IgD-negative memory B cell (primary cell): ENCODE results near the gene UGT1A1. TPM values are rescaled to one million over a fixed set of nuclear protein-coding genes. Genes with fewer than 3 reads are reported as not detected.
"Not testable (repeated sequence)": the region's sequence is repeated elsewhere in the genome, so short reads cannot be mapped to it uniquely, and the experiment has no call there.

Source experiments
- H3K27ac Mint-ChIP-seq, 3 donors: one replicate each; pipeline ENCODE4 v1.8.0; 2020 to 2022; ENCODE audit warnings: mild to moderate bottlenecking in 3 of 3, mixed read lengths in 3 of 3, moderate library complexity in 1 of 3
- H3K27me3 Mint-ChIP-seq: one replicate; pipeline ENCODE4 v1.8.0; 2021; ENCODE audit warnings: mixed read lengths
- H3K36me3 Mint-ChIP-seq: one replicate; pipeline ENCODE4 v1.8.0; 2020; ENCODE audit warnings: mild to moderate bottlenecking, mixed read lengths
- H3K4me1 Mint-ChIP-seq, 3 donors: one replicate each; pipeline ENCODE4 v1.8.0; 2020 to 2022; ENCODE audit warnings: mixed read lengths in 3 of 3, mild to moderate bottlenecking in 1 of 3
- H3K4me3 Mint-ChIP-seq, 4 donors: one replicate each; pipeline ENCODE4 v1.8.0; 2020 to 2022; ENCODE audit warnings: mild to moderate bottlenecking in 4 of 4, mixed read lengths in 4 of 4, moderate library complexity in 3 of 4
- H3K9me3 Mint-ChIP-seq, 3 donors: one replicate each; pipeline ENCODE4 v1.8.0; 2020 to 2021; ENCODE audit warnings: mixed read lengths in 3 of 3, mild to moderate bottlenecking in 1 of 3
- polyA plus RNA-seq: library from polyadenylated mRNA; unstranded; fragments of 300-500 nt; fragmentation: Illumina TruSeq; gene quantifications from one replicate; pipeline ENCODE4 v1.2.3, GENCODE V29; 2021

Gene UGT1A1
- not detected for polyA plus RNA-seq

DNA sequence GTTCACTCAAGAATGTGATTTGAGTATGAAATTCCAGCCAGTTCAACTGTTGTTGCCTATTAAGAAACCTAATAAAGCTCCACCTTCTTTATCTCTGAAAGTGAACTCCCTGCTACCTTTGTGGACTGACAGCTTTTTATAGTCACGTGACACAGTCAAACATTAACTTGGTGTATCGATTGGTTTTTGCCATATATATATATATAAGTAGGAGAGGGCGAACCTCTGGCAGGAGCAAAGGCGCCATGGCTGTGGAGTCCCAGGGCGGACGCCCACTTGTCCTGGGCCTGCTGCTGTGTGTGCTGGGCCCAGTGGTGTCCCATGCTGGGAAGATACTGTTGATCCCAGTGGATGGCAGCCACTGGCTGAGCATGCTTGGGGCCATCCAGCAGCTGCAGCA is at the start of gene UGT1A1:
TSS of gene UGT1A1 (plus strand) at position 228 of the 400 bp plus-strand sequence. CDS start at position 246, 18 bp downstream.
- peaks cover 2% of the 10 kb centered on the region for H3K36me3 Mint-ChIP-seq
- peaks cover 8% of the 10 kb centered on the region for H3K27me3 Mint-ChIP-seq
- peaks cover 0 to under 1% (median 0%) of the 10 kb centered on the region in 3 donors for H3K9me3 Mint-ChIP-seq
- no peaks in the 10 kb centered on the region for H3K4me1 Mint-ChIP-seq
- no peak within 1 kb of the TSS for H3K4me3 Mint-ChIP-seq
- H3K27ac Mint-ChIP-seq: no peak within 1 kb of the TSS

DNA sequence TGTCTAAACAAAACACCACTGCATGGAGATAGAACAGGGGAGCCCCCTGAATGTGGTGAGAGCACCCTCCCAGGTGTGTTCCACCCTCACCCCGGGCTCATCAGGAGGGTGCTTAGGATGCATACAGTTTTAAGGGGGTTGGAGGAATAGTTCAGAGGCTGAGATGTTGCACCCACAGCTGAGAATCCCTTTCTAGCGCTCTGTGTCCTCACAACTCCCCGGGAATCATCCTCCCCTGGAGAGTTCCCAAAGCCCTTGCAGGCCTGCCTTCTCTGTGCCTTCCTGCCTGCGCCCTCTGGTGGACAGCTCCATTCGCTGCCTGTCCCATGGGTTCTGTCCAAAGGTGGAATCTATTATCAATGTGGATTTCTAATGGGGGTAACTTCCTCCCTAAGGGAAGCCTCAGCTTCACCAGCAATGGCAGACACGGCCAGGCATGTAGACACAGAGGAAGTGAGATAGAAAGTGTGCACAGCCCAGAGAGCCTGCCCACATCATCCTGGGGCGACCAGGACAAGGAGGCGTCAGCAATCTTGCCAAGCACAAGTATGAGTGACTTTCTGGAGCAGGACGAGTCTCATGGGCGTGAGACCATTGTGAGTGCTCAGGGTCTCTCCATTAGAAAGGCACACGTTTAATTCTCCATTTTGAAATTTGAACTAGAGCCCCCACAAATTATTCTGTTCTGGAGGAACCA is 48.6 kb upstream of the UGT1A1 start:
- Mint-ChIP-seq H3K27me3 (peaks cover 2% of the 10 kb centered on the region), H3K4me3 (no peak overlapping the region), H3K36me3 (no peaks in the 10 kb centered on the region), H3K9me3 (no peaks in the 10 kb centered on the region), H3K4me1 (peaks cover 0 to 3% (median 0%) of the 10 kb centered on the region in 3 donors), H3K27ac (no peak overlapping the region)

DNA sequence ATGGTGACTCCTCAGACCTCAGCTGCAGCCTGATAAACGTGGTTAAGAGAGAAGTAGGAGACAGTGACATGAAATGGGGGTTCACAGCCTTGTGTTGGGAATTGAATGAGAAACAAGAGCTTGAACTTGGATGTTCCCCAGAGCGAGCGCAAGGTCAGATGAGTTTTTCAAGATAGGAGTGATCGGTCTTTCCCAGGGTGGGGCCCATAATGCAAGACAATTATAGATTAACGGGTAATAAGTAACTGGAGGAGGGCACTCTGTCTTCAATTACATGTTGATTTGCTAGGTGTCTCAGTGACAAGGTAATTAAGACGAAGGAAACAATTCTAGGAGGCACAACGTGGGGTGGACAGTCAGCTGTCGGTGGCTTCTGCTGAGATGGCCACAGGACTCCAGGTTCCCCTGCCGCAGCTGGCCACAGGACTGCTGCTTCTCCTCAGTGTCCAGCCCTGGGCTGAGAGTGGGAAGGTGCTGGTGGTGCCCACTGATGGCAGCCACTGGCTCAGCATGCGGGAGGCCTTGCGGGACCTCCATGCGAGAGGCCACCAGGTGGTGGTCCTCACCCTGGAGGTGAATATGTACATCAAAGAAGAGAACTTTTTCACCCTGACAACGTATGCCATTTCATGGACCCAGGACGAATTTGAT is 47.3 kb upstream of the UGT1A1 start, which contains the start of gene UGT1A5:
TSS of gene UGT1A5 (plus strand) at position 297 of the 651 bp plus-strand sequence. CDS start at position 382, 85 bp downstream.
- no peaks in the 10 kb centered on the region for H3K9me3 Mint-ChIP-seq
- H3K27me3 Mint-ChIP-seq: peaks cover 4% of the 10 kb centered on the region

DNA sequence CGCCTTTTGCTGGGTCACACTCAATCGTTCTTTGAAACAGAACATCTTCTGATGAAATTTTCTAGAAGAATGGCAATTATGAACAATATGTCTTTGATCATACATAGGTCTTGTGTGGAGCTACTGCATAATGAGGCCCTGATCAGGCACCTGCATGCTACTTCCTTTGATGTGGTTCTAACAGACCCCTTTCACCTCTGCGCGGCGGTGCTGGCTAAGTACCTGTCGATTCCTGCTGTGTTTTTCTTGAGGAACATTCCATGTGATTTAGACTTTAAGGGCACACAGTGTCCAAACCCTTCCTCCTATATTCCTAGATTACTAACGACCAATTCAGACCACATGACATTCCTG is 46.8 kb upstream of the UGT1A1 start:
- Mint-ChIP-seq H3K4me3 (no peak overlapping the region), H3K27me3 (peaks cover 4% of the 10 kb centered on the region), H3K9me3 (no peaks in the 10 kb centered on the region), H3K4me1 (peaks cover 0 to 3% (median 0%) of the 10 kb centered on the region in 3 donors), H3K36me3 (no peaks in the 10 kb centered on the region), H3K27ac (no peak overlapping the region)

More for the DNA sequence above, 47.3 kb upstream of the UGT1A1 start, which contains the start of gene UGT1A5:
- Mint-ChIP-seq H3K36me3 (no peaks in the 10 kb centered on the region), H3K4me1 (peaks cover 0 to 3% (median 0%) of the 10 kb centered on the region in 3 donors), H3K27ac (peak within 1 kb of the TSS in 1 of 3 donors; percentile 62), H3K4me3 (no peak within 1 kb of the TSS)

DNA sequence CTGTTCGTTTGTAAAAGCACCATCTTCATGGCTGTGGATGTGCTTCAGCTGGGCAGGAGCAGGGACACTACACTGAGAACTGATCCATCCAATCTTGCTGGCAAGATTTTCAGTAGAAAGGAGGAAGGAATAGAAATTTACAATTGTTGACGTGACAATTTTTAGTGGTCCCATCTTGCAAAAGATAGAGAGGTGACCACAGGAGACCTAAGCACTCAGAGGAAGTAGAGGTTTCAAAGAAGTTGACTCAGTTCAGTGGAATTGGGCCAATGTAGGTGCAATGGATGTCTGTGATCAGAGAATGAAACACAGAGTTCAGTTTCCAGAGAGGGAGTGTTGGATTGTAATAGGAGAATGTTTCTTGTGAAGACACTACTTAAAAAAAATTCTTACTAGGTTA is 45.9 kb upstream of the UGT1A1 start:
- Mint-ChIP-seq H3K4me1 (peaks cover 0 to 3% (median 0%) of the 10 kb centered on the region in 3 donors), H3K9me3 (no peaks in the 10 kb centered on the region), H3K27me3 (peaks cover 4% of the 10 kb centered on the region)

DNA sequence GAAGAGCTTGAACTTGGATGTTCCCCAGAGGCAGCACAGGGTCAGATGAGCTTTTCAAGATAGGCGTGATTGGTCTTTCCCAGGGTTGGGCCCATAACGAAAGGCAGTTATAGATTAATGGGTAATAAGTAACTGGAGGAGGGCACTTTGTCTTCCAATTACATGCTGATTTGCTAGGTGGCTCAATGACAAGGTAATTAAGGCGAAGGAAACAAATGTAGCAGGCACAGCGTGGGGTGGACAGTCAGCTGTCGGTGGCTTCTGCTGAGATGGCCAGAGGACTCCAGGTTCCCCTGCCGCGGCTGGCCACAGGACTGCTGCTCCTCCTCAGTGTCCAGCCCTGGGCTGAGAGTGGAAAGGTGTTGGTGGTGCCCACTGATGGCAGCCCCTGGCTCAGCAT is 41.5 kb upstream of the UGT1A1 start, which contains the start of gene UGT1A4:
TSS of gene UGT1A4 (plus strand) at position 185 of the 400 bp plus-strand sequence. CDS start at position 270, 85 bp downstream.
- no peaks in the 10 kb centered on the region for H3K36me3 Mint-ChIP-seq
- peaks cover 0 to 2% (median 0%) of the 10 kb centered on the region in 3 donors for H3K9me3 Mint-ChIP-seq
- H3K4me3 Mint-ChIP-seq: no peak within 1 kb of the TSS
- H3K27me3 Mint-ChIP-seq: peaks cover 2% of the 10 kb centered on the region
- no peaks in the 10 kb centered on the region for H3K4me1 Mint-ChIP-seq
- H3K27ac Mint-ChIP-seq: no peak within 1 kb of the TSS

More for the DNA sequence above, 45.9 kb upstream of the UGT1A1 start:
- no peaks in the 10 kb centered on the region for H3K36me3 Mint-ChIP-seq
- peak overlapping the region in 1 of 3 donors; percentile 62 for H3K27ac Mint-ChIP-seq
- no peak overlapping the region for H3K4me3 Mint-ChIP-seq

DNA sequence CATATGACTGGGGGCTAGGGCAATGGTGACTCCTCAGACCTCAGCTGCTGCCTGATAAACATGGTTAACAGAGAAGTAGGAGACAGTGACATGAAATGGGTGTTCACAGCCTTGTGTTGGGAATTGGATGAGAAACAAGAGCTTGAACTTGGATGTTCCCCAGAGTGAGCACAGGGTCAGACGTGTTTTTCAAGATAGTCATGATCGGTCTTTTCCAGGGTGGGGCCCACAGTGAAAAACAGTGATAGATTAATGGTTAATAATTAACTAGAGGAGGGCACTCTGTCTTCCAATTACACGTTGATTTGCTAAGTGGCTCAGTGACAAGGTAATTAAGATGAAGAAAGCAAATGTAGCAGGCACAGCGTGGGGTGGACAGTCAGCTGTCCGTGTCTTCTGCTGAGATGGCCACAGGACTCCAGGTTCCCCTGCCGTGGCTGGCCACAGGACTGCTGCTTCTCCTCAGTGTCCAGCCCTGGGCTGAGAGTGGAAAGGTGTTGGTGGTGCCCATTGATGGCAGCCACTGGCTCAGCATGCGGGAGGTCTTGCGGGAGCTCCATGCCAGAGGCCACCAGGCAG is 31.3 kb upstream of the UGT1A1 start, which contains the start of gene UGT1A3:
TSS of gene UGT1A3 (plus strand) at position 320 of the 579 bp plus-strand sequence. CDS start at position 405, 85 bp downstream.
- peaks cover 0 to 6% (median 3%) of the 10 kb centered on the region in 3 donors for H3K9me3 Mint-ChIP-seq
- peaks cover 2% of the 10 kb centered on the region for H3K36me3 Mint-ChIP-seq
- H3K4me3 Mint-ChIP-seq: no peak within 1 kb of the TSS
- no peaks in the 10 kb centered on the region for H3K4me1 Mint-ChIP-seq
- no peak within 1 kb of the TSS for H3K27ac Mint-ChIP-seq
- peaks cover 8% of the 10 kb centered on the region for H3K27me3 Mint-ChIP-seq

DNA sequence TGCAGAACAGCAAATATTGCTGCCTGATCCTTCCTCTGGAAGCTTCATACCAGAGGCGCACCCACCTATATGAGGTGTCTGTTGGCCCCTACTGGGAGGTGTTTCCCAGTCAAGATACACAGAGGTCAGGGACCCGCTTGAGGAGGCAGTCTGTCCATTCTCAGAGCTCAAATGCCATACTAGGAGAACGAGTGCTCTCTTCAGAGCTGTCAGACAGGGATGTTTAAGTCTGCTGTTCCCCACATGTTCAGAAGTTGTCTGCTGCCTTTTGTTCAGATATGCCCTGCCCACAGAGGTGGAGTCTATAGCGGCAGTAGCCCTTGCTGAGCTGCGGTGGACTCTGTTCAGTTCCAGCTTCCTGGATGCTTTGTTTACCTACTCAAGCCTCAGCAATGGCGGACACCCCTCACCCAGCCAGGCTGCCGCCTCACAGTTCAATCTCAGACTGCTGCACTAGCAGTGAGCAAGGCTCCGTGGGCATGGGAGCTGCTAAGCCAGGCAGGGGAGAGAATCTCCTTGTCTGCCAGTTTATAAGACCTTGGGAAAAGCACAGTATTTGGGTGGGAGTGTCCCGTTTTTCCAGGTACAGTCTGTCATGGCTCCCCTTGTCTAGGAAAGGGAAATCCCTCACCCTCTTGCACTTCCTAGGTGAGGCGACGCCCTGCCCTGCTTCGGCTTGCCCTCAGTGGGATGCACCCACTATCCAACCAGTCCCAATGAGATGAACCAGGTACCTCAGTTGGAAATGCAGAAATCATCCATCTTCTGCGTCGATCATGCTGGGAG is 23.0 kb upstream of the UGT1A1 start:
- H3K4me3 Mint-ChIP-seq, H3K4me1 Mint-ChIP-seq, H3K9me3 Mint-ChIP-seq, H3K27ac Mint-ChIP-seq, H3K36me3 Mint-ChIP-seq: not testable (repeated sequence)
- H3K27me3 Mint-ChIP-seq: peaks cover 18% of the 10 kb centered on the region

DNA sequence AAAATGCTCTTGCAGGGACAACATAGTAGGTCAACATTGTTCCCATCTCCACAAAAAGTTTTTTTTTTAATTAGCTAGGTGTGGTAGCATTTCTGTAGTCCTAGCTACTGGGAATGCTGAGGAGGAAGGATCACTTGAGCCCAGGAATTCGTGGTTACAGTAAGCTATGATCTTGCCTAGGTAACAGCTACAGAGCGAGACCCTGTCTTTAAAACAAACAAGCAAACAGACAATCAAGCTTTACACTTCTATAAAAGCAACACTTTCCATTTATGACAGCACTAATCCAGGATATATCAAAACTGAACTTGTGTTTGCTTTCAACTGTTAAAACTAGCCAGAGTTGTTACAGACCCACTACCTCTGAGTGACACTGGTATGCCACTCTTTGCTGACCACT is 19.2 kb upstream of the UGT1A1 start:
- no peaks in the 10 kb centered on the region for H3K9me3 Mint-ChIP-seq
- H3K4me3 Mint-ChIP-seq: no peak overlapping the region
- peaks cover 16% of the 10 kb centered on the region for H3K27me3 Mint-ChIP-seq
- no peaks in the 10 kb centered on the region for H3K4me1 Mint-ChIP-seq
- no peak overlapping the region for H3K27ac Mint-ChIP-seq
- H3K36me3 Mint-ChIP-seq: no peaks in the 10 kb centered on the region

DNA sequence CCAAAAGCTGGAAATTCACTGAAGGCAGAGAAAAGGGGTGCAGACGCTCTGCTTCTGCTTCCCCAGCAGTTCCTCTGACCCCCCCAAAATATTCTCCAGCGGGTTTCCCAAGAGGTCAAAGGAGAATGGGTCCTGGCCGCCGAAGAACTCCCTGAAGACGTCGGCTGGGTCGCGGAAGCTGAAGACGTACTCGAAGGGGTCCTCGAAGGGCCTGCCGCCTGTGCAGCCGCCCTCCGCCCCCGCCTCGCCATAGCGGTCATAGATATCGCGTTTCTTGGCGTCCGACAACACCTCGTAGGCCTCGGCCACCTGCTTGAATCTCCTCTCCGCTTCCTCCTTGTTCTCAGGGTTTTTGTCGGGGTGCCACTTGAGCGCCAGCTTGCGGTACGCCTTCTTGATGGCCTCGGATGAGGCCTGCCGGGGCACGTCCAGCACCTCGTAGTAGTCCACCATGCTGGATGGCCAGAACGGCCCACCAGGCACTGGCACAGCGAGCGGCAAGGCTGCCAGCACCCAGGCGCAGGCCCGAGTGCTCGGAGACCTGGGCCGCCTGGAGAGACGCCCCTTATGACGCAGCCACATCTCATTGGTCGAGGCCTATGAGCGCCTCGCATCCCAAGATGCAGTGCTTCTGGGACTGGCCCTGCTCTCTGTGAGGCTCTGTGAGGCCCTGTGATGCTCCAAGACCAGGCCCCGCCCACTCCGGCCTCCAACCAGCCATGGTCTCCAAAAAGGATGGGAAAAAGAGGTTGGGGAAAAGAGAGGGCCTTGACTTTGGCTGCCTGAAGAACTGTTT is 16.4 kb upstream of the UGT1A1 start:
- Mint-ChIP-seq H3K4me3 (no peak overlapping the region), H3K4me1 (no peaks in the 10 kb centered on the region), H3K27ac (no peak overlapping the region)

DNA sequence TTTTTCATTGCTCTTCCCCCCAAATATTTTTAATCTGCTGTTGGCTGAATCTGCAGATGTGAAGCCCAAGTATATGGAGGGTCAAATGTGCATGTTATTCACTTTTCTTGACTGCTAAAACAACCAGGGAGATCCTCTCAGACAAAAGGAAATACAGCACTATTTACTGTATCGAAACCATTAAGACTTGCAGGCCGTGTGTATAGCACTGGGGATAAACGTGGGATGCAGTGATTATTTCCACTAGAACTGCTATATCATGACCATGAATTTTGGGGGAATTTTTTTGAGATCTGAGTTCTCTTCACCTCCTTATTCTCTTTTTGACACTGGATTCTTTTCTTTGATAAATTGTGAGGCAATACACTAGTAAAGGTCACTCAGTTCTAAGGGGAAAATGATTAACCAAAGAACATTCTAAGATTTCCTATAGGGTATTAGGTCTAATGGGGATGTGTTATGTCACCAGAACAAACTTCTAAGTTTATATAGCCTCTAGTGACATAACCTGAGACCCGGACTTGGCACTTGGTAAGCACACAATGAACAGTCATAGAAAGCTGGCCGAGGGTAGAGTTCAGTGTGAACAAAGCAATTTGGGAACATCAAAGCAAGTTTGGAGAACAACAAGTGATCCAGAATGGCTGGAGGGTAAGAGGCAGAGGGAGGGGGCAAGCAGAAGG is 14.9 kb upstream of the UGT1A1 start:
- Mint-ChIP-seq H3K36me3 (no peaks in the 10 kb centered on the region), H3K4me1 (no peaks in the 10 kb centered on the region), H3K4me3 (no peak overlapping the region), H3K27me3 (peaks cover 20% of the 10 kb centered on the region), H3K9me3 (peaks cover 4 to 10% (median 6%) of the 10 kb centered on the region in 3 donors), H3K27ac (no peak overlapping the region)

More for the DNA sequence above, 16.4 kb upstream of the UGT1A1 start:
- Mint-ChIP-seq H3K27me3 (peaks cover 24% of the 10 kb centered on the region), H3K36me3 (no peaks in the 10 kb centered on the region), H3K9me3 (peaks cover 0 to 5% (median 0%) of the 10 kb centered on the region in 3 donors)

DNA sequence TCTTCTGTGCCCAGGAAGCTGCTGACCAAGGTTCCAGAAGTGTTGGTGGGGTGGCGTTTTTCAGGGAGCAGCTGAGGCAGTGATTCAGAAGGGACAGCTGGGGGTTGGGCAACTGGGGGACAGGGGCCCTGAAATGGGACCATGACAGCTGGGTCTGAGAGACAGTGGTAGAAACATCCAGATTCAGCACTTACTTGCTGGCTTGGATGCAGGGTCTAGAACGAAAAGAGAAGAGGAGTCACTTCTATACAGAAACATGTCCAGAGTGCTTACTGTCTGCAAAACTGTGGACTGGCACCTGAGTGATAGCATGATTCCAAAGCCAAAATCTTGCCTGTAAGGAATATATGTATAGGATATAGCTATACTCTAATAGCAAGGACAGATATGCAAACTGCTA is 14.2 kb upstream of the UGT1A1 start:
- peaks cover 5 to 13% (median 7%) of the 10 kb centered on the region in 3 donors for H3K9me3 Mint-ChIP-seq
- not testable (repeated sequence) for H3K36me3 Mint-ChIP-seq, H3K4me3 Mint-ChIP-seq, H3K27ac Mint-ChIP-seq, H3K4me1 Mint-ChIP-seq
- H3K27me3 Mint-ChIP-seq: peaks cover 19% of the 10 kb centered on the region

DNA sequence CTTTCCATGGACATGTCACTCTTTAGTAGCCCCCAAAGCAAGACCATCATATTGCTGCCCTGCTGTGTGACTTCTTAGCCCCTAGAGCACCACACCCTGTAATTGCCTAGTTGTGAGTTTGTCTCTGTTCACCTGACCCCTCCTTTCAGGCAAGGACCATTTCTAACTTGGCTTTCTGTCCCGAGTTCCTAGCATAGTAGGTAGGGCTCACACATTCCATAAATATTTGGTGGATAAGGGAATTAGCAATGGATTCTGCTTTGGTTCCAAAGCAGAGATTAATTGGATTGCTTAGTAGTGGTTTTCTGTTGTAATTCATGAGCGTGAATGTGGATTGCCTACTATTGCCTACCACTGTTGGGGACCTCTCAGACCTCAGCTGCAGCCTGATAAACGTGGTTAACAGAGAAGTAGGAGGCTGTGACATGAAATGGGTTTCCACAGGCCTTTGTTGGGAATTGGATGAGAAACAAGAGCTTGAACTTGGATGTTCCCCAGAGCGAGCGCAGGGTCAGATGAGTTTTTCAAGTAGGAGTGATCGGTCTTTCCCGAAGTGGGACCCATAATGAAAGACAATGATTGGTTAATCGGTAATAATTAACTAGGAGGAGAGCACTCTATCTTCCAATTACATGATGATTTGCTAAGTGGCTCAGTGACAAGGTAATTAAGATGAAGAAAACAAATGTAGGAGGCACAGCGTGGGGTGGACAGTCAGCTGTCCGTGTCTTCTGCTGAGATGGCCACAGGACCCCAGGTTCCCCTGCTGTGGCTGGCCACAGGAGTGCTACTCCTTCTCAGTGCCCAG is 13.4 kb upstream of the UGT1A1 start:
- no peak overlapping the region for H3K4me3 Mint-ChIP-seq
- peaks cover 19% of the 10 kb centered on the region for H3K27me3 Mint-ChIP-seq

More for the DNA sequence above, 13.4 kb upstream of the UGT1A1 start:
- Mint-ChIP-seq H3K36me3 (no peaks in the 10 kb centered on the region), H3K4me1 (no peaks in the 10 kb centered on the region), H3K9me3 (peaks cover 7 to 18% (median 15%) of the 10 kb centered on the region in 3 donors), H3K27ac (no peak overlapping the region)
